Spinal cord (tissue), 10 donors: Measurements from ENCODE around the gene DOCK8. TPM values are rescaled to one million over a fixed set of nuclear protein-coding genes. Genes with fewer than 3 reads are reported as not detected.
"Not testable (repeated sequence)": the region's sequence is repeated elsewhere in the genome, so short reads cannot be mapped to it uniquely, and the experiment has no call there.

Experiments
- DNase-seq, 6 donors: peaks; one replicate each; pipeline versions ENCODE4 v3.0.0 to v3.0.0-alpha.2; 2013 to 2015; ENCODE audit warnings: low spot score in 6 of 6, low read depth in 4 of 6
- H3K27ac ChIP-seq: one replicate; pipeline ENCODE4 v1.5.1; 2013; ENCODE audit warnings: low read depth, low read length, control low read depth
- H3K27me3 ChIP-seq: one replicate; pipeline ENCODE4 v1.6.1; 2013; ENCODE audit warnings: low read length; ENCODE audit not compliant: control insufficient read depth, insufficient read depth
- H3K36me3 ChIP-seq: one replicate; pipeline ENCODE4 v1.6.1; 2013; ENCODE audit warnings: low read length; ENCODE audit not compliant: control insufficient read depth, insufficient read depth
- H3K4me1 ChIP-seq: one replicate; pipeline ENCODE4 v1.6.1; 2013; ENCODE audit warnings: low read length; ENCODE audit not compliant: control insufficient read depth, insufficient read depth
- H3K4me3 ChIP-seq: one replicate; pipeline ENCODE4 v1.5.1; 2013; ENCODE audit warnings: low read depth, low read length, control low read depth
- H3K9me3 ChIP-seq: one replicate; pipeline ENCODE4 v1.6.1; 2013; ENCODE audit warnings: low read length; ENCODE audit not compliant: control insufficient read depth, insufficient read depth
- WGBS: methylation state at CpG from one replicate; pipeline ENCODE4 v1.1.5; 2013; ENCODE audit warnings: missing lambda C conversion rate; ENCODE audit not compliant: insufficient coverage; 5-methylcytosine and 5-hydroxymethylcytosine counted together
- long read RNA-seq, 4 donors: transcript quantifications; one replicate each; lab custom pipeline, GENCODE V29; 2026
- polyA plus RNA-seq, 2 donors: library from polyadenylated mRNA; unstranded; fragments of 120-200 nt; gene quantifications; one replicate each; pipeline ENCODE4 v1.2.1, GENCODE V29; 2013; ENCODE audit not compliant: insufficient read length in 2 of 2
- total RNA-seq, 2 donors: library from RNA; depleted of rRNA in 1 of 2; stranded (reverse); fragments of 120-200 nt in 1 of 2; fragments of >200 nt in 1 of 2; gene quantifications; one replicate each; pipeline versions ENCODE4 v1.2.3 to v1.2.4, GENCODE V29; 2013 to 2014
- donor health status: healthy.

DOCK8 gene
- total RNA-seq (10 to 100 TPM in 1 of 2 donors, 1 to 10 TPM in 1; 7.2 to 14.2 TPM), polyA plus RNA-seq (10 to 100 TPM; 10.6 to 12.2 TPM)
- long read RNA-seq, donor 1: 0 reads
- long read RNA-seq, donor 2: 0 reads
- long read RNA-seq, donor 3: 0 reads
- long read RNA-seq, donor 4: 0 reads

DNA sequence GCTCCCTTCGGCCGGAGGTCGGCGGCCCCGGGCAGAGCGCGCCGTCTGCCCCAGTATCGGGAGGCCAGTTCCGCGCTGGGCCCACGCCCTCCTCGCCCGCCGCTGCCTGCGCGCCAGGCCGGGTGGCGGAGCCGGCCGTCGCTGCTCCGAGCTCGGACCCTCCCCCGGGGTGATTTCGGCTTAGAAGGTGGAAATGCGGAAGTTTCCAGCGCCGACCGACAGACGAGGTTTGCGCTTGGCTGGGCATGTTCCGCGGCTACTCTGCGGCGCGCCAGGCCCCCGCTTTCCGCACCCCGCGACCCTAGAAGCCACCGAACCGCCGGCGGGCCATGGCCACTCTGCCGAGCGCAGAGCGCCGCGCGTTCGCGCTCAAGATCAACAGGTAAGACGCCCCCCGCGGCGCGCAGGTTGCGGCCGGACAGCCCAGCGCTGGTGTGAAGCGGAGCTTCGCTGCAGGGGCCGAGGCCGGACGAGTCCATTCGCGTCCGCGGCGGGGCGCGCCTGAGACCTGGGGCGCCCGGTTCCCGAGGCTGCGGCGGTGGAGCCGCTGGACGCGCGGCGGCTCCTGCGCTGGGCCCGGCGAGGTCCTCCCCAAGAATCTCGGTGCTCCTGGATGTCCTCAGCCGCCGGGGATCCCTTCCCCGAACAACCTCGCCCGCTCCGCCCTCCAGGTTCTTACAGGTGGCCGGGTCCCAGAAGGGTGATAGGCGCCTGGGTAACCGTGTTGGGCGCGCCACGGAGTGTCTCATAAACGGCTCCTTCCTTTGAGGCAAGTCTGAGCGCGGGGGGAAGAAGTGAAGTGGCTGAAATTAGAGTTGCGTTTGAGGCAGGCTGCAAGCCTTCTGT lies at the start of gene DOCK8:
TSS of gene DOCK8 (plus strand) at position 218 of the 846 bp plus-strand sequence. CDS start at position 330, 112 bp downstream.
- H3K27ac ChIP-seq: no peak within 1 kb of the TSS
- peaks cover 30% of the 10 kb centered on the region for H3K27me3 ChIP-seq
- DNase-seq: peak in 2 of 6 donors; percentile 30 to 34
- no peaks in the 10 kb centered on the region for H3K36me3 ChIP-seq
- H3K4me1 ChIP-seq: peaks cover 7% of the 10 kb centered on the region
- H3K9me3 ChIP-seq: no peaks in the 10 kb centered on the region
- peak within 1 kb of the TSS; percentile 29 for H3K4me3 ChIP-seq
- WGBS: under 1% methylated on average over 103 of the region's 103 CpGs

DNA sequence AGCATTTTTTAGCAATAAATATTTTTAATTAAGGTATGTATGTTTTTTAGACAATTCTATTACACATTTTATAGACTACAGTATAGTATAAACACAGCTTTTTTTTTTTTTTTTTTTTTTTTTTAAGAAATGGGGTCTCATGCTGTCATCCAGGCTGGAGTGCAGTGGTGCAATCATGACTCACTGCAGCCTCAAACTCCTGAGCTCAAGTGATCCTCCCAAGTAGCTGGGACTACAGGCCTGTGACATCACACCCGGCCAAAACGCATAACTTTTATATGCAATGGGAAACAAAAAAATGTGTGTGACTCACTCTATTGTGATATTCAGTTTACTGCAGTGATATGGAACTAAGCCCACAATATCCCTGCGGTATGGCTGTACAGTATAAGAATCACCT lies 44.9 kb upstream of the DOCK8 start:
- not testable (repeated sequence) for H3K27me3 ChIP-seq, H3K27ac ChIP-seq, DNase-seq, H3K36me3 ChIP-seq, H3K9me3 ChIP-seq, H3K4me3 ChIP-seq, H3K4me1 ChIP-seq
- WGBS: no CpG with 5 or more reads among the region's 3 CpGs

DNA sequence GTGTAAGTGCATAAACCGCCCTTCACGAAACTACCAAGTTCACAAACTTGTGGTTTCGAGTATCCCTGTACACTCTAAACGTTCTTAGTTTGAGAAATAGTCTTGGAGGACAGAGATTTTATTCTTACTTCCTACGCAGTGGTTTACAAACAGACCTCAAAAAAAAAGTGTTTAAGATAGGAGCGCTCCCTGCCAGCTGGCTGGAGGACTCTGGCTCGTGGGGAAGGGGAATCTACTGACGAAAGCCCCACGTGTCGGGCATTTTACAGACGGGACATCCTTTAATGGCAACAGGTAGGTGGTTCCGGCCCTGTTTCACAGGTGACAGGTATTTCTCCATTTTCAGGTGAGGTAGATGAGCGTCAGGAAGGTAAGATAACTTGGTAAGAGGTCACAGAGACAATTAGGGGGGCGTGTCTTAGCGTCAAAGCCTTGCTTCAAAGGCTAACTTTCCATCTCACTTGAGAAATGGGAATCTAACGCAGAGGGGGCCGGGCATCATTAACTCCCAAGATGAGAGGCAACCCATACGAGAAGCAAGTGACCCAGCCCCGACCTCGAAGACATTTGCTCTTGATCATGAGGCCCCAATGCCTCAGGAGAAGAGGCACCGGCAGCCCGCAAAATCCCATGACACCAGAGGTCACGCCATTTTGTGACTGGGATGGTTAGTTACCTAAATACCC lies 36.4 kb upstream of the DOCK8 start:
- not testable (repeated sequence) for H3K27me3 ChIP-seq, H3K9me3 ChIP-seq, H3K36me3 ChIP-seq, H3K4me3 ChIP-seq, H3K4me1 ChIP-seq, H3K27ac ChIP-seq
- no CpG with 5 or more reads among the region's 23 CpGs for WGBS
- peak in 1 of 6 donors; percentile 1 for DNase-seq

DNA sequence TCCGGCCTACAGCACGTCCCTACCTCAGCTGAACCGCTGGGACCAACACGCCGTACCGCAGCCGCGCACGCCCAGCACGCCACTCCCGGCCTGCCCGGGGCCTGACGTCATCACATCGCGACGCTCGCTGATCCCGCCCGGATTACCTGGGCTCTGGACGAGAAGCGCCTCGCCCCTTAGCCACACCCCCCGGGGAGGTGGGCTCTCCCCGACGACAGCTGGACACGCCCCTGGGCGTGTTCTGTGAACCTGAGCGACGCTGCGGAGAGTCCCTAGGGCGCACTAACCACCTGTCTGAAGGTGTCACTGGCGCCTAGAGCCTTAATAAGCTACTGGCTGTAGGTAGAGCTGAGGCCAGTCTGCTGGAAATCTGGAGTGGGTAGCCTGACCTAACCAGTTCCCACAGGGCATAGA lies 35.7 kb upstream of the DOCK8 start, which contains the start of gene ZNG1A:
TSS of gene ZNG1A (minus strand) at position 87 of the 414 bp plus-strand sequence. CDS start 87 bp downstream, outside the sequence.
- not testable (repeated sequence) for H3K27ac ChIP-seq, H3K36me3 ChIP-seq, H3K9me3 ChIP-seq, H3K4me1 ChIP-seq, H3K27me3 ChIP-seq
- H3K4me3 ChIP-seq: peak within 1 kb of the TSS; percentile 53
- DNase-seq: peak in 2 of 6 donors; percentile 54 to 90
- WGBS: 0% methylated on average over 8 of the region's 32 CpGs

DNA sequence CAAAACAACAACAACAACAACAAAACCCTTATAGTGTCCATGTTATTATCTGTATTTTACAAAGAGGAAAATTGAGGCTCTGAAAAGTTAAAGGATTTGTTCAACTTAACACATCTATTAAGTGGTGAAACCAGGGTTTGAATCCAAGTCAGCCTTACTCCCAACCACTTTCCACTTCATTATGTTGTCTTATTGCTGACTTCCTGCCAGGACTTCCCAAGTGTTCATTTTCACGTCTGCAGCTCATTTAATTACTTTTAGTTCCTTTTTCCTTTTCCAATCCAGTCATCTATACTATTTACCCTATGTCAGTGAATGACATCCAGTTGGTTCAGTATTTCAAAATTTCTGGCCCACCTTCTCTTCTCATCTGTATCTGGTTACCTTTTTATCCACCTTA lies 15.1 kb upstream of the DOCK8 start:
- not testable (repeated sequence) for H3K36me3 ChIP-seq, H3K4me3 ChIP-seq, H3K27ac ChIP-seq, DNase-seq, H3K27me3 ChIP-seq, H3K9me3 ChIP-seq, H3K4me1 ChIP-seq
- WGBS: no CpG with 5 or more reads among the region's 1 CpG

DNA sequence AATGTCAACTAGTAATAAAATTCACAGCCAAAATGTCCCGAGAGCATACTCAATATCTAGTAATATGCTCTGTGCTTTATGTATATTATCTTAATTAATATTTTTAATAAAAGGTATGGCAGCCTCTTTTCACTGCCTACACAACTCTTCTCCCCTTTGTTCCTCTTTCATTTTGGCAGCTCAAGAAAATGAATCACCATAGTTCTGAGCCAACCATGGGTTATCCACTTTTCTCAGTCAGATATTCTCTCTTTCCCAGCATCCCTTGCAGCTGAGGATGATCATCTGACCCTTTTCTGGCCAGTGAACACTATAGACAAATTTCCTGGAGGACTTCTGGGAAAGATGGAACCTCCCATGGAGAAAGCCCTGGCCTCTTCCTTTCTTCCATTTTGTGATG lies 8.2 kb upstream of the DOCK8 start:
- no peaks in the 10 kb centered on the region for H3K4me1 ChIP-seq
- no peaks in the 10 kb centered on the region for H3K9me3 ChIP-seq
- no CpG with 5 or more reads among the region's 1 CpG for WGBS
- no peaks in the 10 kb centered on the region for H3K36me3 ChIP-seq
- no peak overlapping the region for H3K4me3 ChIP-seq
- H3K27me3 ChIP-seq: peaks cover 3% of the 10 kb centered on the region
- no peak for DNase-seq
- H3K27ac ChIP-seq: no peak overlapping the region

DNA sequence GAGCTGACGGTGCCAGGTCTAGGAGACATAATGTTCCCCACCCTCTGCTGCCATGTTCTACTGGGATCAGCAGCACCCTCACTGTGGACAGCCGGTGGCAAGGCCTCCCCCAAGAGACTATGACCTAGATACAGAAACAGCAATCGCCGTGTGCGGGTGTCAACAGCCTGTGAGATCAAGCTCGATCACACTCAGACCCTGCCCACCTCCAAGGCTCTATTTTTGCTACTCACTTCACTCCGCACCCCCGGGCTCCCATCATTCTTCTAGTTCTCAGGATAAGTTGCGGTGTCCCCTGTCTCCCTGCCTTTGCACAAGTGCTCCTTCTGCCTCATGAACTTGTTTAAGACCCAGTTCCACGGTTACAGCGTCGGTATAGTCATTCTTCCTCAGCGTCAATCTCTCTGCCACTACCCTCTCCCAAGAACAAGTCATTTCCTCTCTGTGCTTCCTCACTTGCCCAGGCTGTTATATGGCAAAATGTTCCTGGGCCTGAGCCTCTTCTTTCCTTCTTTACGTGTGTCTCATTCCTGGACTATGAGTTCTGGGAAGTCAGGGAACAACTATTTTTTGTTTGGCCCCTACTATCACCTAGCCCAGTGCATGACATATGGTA lies 5.4 kb upstream of the DOCK8 start:
- Histone ChIP-seq H3K27me3 (peaks cover 11% of the 10 kb centered on the region), H3K36me3 (no peaks in the 10 kb centered on the region), H3K4me1 (no peaks in the 10 kb centered on the region), H3K27ac (no peak overlapping the region), H3K9me3 (no peaks in the 10 kb centered on the region), H3K4me3 (no peak overlapping the region)
- peak in 1 of 6 donors; percentile 0 for DNase-seq
- WGBS: 84% methylated on average over 12 of the region's 14 CpGs

DNA sequence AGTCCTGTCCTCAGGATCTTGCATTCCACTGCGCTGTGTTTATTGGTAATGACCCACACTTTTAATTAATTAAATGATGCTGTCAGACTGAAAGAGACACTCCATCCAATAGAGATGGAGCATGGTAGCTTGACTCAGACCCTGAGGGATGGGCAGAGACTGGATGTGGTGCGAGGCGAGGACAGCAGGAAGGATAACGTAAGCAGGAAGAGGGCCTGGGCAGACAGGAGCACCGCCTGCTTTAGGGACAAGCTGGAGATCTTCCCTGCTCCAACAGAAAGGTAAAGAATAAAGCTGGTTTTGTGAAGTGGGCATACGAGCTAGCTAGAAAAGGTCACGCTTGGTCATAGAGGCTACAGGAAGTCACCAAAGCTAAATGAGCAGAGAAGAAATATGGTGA lies 3.6 kb upstream of the DOCK8 start:
- Histone ChIP-seq H3K4me1 (peaks cover 7% of the 10 kb centered on the region), H3K36me3 (no peaks in the 10 kb centered on the region), H3K27me3 (peaks cover 26% of the 10 kb centered on the region), H3K27ac (no peak overlapping the region), H3K9me3 (no peaks in the 10 kb centered on the region), H3K4me3 (no peak overlapping the region)
- 80% methylated on average over 4 of the region's 7 CpGs for WGBS
- no peak for DNase-seq

DNA sequence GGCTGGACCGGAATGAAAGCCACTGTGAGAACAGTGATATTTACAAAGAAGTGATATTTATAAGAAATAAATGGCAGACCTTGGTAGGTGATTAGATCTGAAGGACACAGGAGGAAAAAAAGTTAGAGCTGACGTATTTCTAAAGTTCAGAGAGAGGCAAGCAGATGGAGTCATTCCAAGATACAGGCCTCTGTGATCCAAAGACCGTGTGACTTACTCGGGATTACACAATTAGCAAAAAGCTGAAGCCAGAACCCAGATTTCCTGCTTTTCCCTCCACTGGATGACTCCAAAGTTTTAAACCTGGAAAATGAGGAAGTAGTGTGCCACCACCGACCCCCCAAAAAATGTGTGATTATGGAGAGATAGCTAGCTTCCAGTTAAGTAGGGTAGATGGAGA lies 3.1 kb upstream of the DOCK8 start:
- Histone ChIP-seq H3K27ac (no peak overlapping the region), H3K4me1 (peaks cover 7% of the 10 kb centered on the region), H3K4me3 (no peak overlapping the region), H3K36me3 (no peaks in the 10 kb centered on the region), H3K9me3 (no peaks in the 10 kb centered on the region), H3K27me3 (peaks cover 28% of the 10 kb centered on the region)
- peak in 1 of 6 donors; percentile 0 for DNase-seq
- 87% methylated on average over 4 of the region's 5 CpGs for WGBS
